Uterus (tissue), 4 donors: ENCODE results near the gene AKAP8. TPM values are rescaled to one million over a fixed set of nuclear protein-coding genes. Genes with fewer than 3 reads are reported as not detected.

Experiments
- DNase-seq, 2 donors: peaks; one replicate each; pipeline ENCODE4 v3.0.0-alpha.2; 2019 to 2020
- H3K27ac ChIP-seq, 2 donors: fragments of 200-600 bp; sonication (generic); 1 replicate in 1 of 2; 2 replicates in 1 of 2; pipeline ENCODE4 v1.5.1; 2016 to 2018
- H3K27me3 ChIP-seq, 2 donors: fragments of 200-600 bp; sonication (generic); one replicate each; pipeline ENCODE4 v1.5.1; 2018 to 2019; ENCODE audit warnings: control low read depth in 1 of 2
- H3K36me3 ChIP-seq, 2 donors: fragments of 200-600 bp; sonication (generic); one replicate each; pipeline ENCODE4 v1.5.1; 2019; ENCODE audit warnings: control low read depth in 1 of 2
- H3K4me1 ChIP-seq, 2 donors: fragments of 200-600 bp; sonication (generic); one replicate each; pipeline ENCODE4 v1.5.1; 2018 to 2019; ENCODE audit warnings: control low read depth in 1 of 2
- H3K4me3 ChIP-seq, 2 donors: fragments of 200-600 bp; sonication (generic); 1 replicate in 1 of 2; 2 replicates in 1 of 2; pipeline ENCODE4 v1.5.1; 2018 to 2019; ENCODE audit warnings: mild to moderate bottlenecking in 1 of 2
- H3K9me3 ChIP-seq, 2 donors: fragments of 200-600 bp; sonication (generic); one replicate each; pipeline ENCODE4 v1.5.1; 2019; ENCODE audit warnings: control low read depth in 1 of 2
- CTCF ChIP-seq, 4 experiments: fragments of 200-600 bp in 2 of 4; fragments of 450-650 bp in 2 of 4; sonication (generic) in 2 of 4; IDR thresholded peaks; one replicate each; pipeline ENCODE4 v1.5.1; 2016 to 2019; ENCODE audit warnings: antibody characterized with exemption in 4 of 4, mild to moderate bottlenecking in 2 of 4, moderate library complexity in 1 of 4
- POLR2A ChIP-seq, 2 donors: fragments of 450-650 bp; IDR thresholded peaks; one replicate each; pipeline ENCODE4 v1.6.1; 2016; ENCODE audit warnings: antibody characterized with exemption in 2 of 2, mild to moderate bottlenecking in 1 of 2, moderate library complexity in 1 of 2
- intact Hi-C: fragments of 100-400 bp; cut with DNase I; formaldehyde crosslinking; loops from one replicate; pipeline ENCODE4 v1.15.1; 2023; ENCODE audit warnings: low total_unique reads
- total RNA-seq, 4 donors: library from RNA; depleted of rRNA in 3 of 4; stranded (reverse); fragments of >200 nt in 3 of 4; gene quantifications; one replicate each; pipeline versions ENCODE4 v1.1.0 to v1.2.4, GENCODE V29; 2014 to 2023
- donor health status: DM: yes; HTN: yes; CAD: no.

Gene AKAP8
- total RNA-seq, 4 donors from 2014 or later = 17.1 to 55.6 (median 39.2) TPM

GRCh38 chr19:15315101-15315500, 64.5 kb downstream of the AKAP8 start:
- peaks cover 23 to 29% of the 10 kb centered on the region in 2 donors for H3K4me1 ChIP-seq
- no peak overlapping the region for H3K4me3 ChIP-seq
- H3K9me3 ChIP-seq = no peaks in the 10 kb centered on the region
- intact Hi-C loops = no loop called here
- no peak for DNase-seq
- H3K27me3 ChIP-seq = no peaks in the 10 kb centered on the region
- no peak for TF ChIP-seq POLR2A (IDR thresholded peaks at IDR 0.05)
- TF ChIP-seq CTCF (IDR thresholded peaks at IDR 0.05) = no peak
- no peaks in the 10 kb centered on the region for H3K36me3 ChIP-seq
- no peak overlapping the region for H3K27ac ChIP-seq

GRCh38 chr19:15313649-15314279, 65.8 kb downstream of the AKAP8 start:
- no peak for TF ChIP-seq POLR2A (IDR thresholded peaks at IDR 0.05)
- TF ChIP-seq CTCF (IDR thresholded peaks at IDR 0.05) = no peak
- H3K27me3 ChIP-seq = no peaks in the 10 kb centered on the region
- no peak overlapping the region for H3K4me3 ChIP-seq
- no peaks in the 10 kb centered on the region for H3K9me3 ChIP-seq
- intact Hi-C loops = no loop called here
- no peaks in the 10 kb centered on the region for H3K36me3 ChIP-seq
- H3K4me1 ChIP-seq = peaks cover 19 to 21% of the 10 kb centered on the region in 2 donors
- DNase-seq = no peak
- no peak overlapping the region for H3K27ac ChIP-seq

DNA sequence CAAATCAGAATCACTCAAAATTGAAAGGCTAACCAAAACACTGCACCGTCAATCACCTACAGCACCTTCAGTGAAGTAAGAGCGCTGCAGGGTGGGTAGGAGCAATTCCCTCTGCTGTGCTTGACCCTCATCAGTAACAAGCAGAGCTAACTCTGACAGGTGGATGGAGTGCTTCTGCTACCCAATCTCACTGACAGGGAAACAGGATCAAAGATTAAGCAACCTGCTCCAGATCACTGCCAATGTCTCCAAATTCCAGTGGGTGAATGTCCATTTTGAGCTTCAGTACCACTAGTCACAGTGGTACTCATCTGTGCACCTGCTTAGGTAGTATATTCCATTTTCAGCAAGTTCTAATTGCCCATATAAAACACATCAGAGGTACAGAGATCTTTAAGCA, 72.4 kb downstream of the AKAP8 start:
- Histone ChIP-seq H3K4me3 (no peak overlapping the region), H3K36me3 (no peaks in the 10 kb centered on the region), H3K27me3 (no peaks in the 10 kb centered on the region), H3K4me1 (peaks cover 3 to 11% of the 10 kb centered on the region in 2 donors), H3K27ac (no peak overlapping the region), H3K9me3 (no peaks in the 10 kb centered on the region)
- intact Hi-C loops = no loop called here
- no peak for DNase-seq
- TF ChIP-seq POLR2A (IDR thresholded peaks at IDR 0.05) = no peak
- no peak for TF ChIP-seq CTCF (IDR thresholded peaks at IDR 0.05)

- no peaks in the 10 kb centered on the region for H3K36me3 ChIP-seq
- H3K27me3 ChIP-seq = no peaks in the 10 kb centered on the region
- no peak overlapping the region for H3K27ac ChIP-seq
- DNase-seq = no peak
- no peak overlapping the region for H3K4me3 ChIP-seq
- TF ChIP-seq CTCF (IDR thresholded peaks at IDR 0.05) (no peak), POLR2A (IDR thresholded peaks at IDR 0.05) (no peak)
- H3K9me3 ChIP-seq = no peaks in the 10 kb centered on the region
- H3K4me1 ChIP-seq = peaks cover 3 to 11% of the 10 kb centered on the region in 2 donors
- intact Hi-C loops = no loop called here
Measured at GRCh38 chr19:15305582-15306334, 73.8 kb downstream of the AKAP8 start.

- intact Hi-C loops = no loop called here
- Histone ChIP-seq H3K4me3 (no peak overlapping the region), H3K9me3 (no peaks in the 10 kb centered on the region), H3K27me3 (no peaks in the 10 kb centered on the region), H3K4me1 (peaks cover 5 to 11% of the 10 kb centered on the region in 2 donors), H3K36me3 (no peaks in the 10 kb centered on the region), H3K27ac (no peak overlapping the region)
- no peak for TF ChIP-seq POLR2A (IDR thresholded peaks at IDR 0.05)
- no peak for TF ChIP-seq CTCF (IDR thresholded peaks at IDR 0.05)
- no peak for DNase-seq
Measured at GRCh38 chr19:15304140-15304705, 75.4 kb downstream of the AKAP8 start.
